Measurements from ENCODE around the gene ZNF83.

DNA sequence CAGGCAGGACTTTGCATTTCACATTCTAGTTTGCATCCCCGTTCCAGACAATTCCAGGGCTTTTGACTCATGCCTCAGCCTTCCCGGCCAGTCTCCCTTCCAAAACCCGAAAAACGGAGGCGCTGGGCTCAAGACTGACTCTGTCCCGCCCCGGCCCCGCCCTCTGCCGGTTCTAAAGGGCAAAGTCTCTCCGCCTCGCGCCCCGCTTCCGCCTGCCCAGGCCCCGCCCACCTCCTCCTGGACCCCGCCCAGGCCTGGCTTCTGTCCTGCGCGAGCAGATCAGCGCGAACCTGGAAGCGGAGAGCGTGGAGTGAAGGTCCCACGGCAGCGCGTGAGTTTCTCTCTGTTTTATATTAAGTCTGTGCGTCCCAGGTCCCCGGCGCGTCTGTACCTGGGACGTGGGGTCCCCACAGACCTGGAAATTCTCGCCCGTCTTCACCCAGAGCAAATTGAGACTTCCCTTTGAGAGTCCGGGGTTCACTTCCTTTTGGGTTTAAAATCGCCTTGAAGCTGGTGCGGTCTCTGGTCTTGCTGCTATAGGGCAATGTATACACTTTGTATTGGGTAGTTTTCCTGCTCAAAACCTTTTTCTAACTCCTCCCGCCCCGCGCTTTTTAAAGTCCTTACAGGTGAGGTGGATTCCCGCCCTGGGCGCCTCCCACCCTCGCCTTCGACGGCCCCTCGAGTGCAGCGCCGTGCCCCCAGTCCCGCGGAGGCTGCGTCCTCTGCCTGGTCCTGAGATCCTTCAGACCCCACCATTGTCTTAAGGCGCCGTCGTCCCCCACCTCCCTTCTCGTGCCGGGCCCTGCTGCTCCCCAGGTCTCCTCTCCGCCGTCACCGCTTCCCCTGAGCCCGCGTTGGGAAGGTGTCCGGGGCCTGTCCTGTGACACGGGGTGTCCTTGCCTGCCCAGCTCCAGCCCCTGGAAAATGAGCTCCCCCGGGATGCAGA, 36.9 kb downstream of the ZNF83 start:
- TF ChIP-seq, protein P1, sequence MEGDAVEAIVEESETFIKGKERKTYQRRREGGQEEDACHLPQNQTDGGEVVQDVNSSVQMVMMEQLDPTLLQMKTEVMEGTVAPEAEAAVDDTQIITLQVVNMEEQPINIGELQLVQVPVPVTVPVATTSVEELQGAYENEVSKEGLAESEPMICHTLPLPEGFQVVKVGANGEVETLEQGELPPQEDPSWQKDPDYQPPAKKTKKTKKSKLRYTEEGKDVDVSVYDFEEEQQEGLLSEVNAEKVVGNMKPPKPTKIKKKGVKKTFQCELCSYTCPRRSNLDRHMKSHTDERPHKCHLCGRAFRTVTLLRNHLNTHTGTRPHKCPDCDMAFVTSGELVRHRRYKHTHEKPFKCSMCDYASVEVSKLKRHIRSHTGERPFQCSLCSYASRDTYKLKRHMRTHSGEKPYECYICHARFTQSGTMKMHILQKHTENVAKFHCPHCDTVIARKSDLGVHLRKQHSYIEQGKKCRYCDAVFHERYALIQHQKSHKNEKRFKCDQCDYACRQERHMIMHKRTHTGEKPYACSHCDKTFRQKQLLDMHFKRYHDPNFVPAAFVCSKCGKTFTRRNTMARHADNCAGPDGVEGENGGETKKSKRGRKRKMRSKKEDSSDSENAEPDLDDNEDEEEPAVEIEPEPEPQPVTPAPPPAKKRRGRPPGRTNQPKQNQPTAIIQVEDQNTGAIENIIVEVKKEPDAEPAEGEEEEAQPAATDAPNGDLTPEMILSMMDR (IDR thresholded peaks at IDR 0.05 in 8 of 11, conservative IDR thresholded peaks at IDR 0.05 in 3 of 11): peak in 9 of 11 experiments; percentile 43 to 84 (median 64)
- no peak for TF ChIP-seq POLR2A (IDR thresholded peaks at IDR 0.05)

Measured in spleen (tissue), 7 donors.